Measurements from ENCODE around the gene EIF2D. TPM values are rescaled to one million over a fixed set of nuclear protein-coding genes. Genes with fewer than 3 reads are reported as not detected.

EIF2D gene
- total RNA-seq, 4 donors from 2014 or later: 40.3 to 50.0 (median 47.9) TPM

- Histone ChIP-seq H3K36me3 (peaks cover 0 to 20% (median 9%) of the 10 kb centered on the region in 4 donors), H3K9me3 (no peaks in the 10 kb centered on the region), H3K4me3 (no peak overlapping the region), H3K4me1 (peaks cover 20 to 43% (median 36%) of the 10 kb centered on the region in 4 donors), H3K27ac (replicated peaks in 1 of 4) (peak overlapping the region in 1 of 4 donors; percentile 81), H3K27me3 (no peaks in the 10 kb centered on the region)
- no peak for DNase-seq (ENCODE audit: extremely low spot score)
- no peak for TF ChIP-seq POLR2A (IDR thresholded peaks at IDR 0.05; ENCODE audit: low read depth)
- TF ChIP-seq POLR2AphosphoS5 (IDR thresholded peaks at IDR 0.05): no peak
- no peak for TF ChIP-seq EP300 (IDR thresholded peaks at IDR 0.05)
- TF ChIP-seq CTCF (IDR thresholded peaks at IDR 0.05): no peak
- intact Hi-C loops (cut with DNase I): loop anchor here (10.0 kb wide), 1 partner anchor 167 kb away; no protein-coding TSS in a partner anchor
Measured at GRCh38 chr1:206637605-206638004, 25.3 kb upstream of the EIF2D start.

- H3K4me1 ChIP-seq: peaks cover 20 to 43% (median 36%) of the 10 kb centered on the region in 4 donors
- H3K27me3 ChIP-seq: no peaks in the 10 kb centered on the region
- H3K9me3 ChIP-seq: no peaks in the 10 kb centered on the region
- intact Hi-C loops (cut with DNase I): loop anchor here (10.0 kb wide), 1 partner anchor 168 kb away; no protein-coding TSS in a partner anchor
- peaks cover 0 to 20% (median 8%) of the 10 kb centered on the region in 4 donors for H3K36me3 ChIP-seq
- TF ChIP-seq EP300 (IDR thresholded peaks at IDR 0.05) (no peak), POLR2A (IDR thresholded peaks at IDR 0.05; ENCODE audit: low read depth) (no peak), POLR2AphosphoS5 (IDR thresholded peaks at IDR 0.05) (no peak), CTCF (IDR thresholded peaks at IDR 0.05) (no peak)
- peak overlapping the region in 2 of 4 donors; percentile 92 to 99 for H3K4me3 ChIP-seq
- peak overlapping the region in 3 of 4 donors; percentile 7 to 90 (median 81) for H3K27ac ChIP-seq (replicated peaks in 1 of 4)
- 38% methylated on average over 4 of the region's 4 CpGs for WGBS
- DNase-seq (ENCODE audit: extremely low spot score): no peak
Measured at GRCh38 chr1:206636671-206637070, 24.4 kb upstream of the EIF2D start.

GRCh38 chr1:206635978-206636345, 23.7 kb upstream of the EIF2D start:
- Histone ChIP-seq H3K9me3 (no peaks in the 10 kb centered on the region), H3K27me3 (no peaks in the 10 kb centered on the region), H3K36me3 (peaks cover 0 to 16% (median 8%) of the 10 kb centered on the region in 4 donors), H3K27ac (replicated peaks in 1 of 4) (peak overlapping the region; percentile 76 to 90 (median 86)), H3K4me1 (peaks cover 20 to 48% (median 39%) of the 10 kb centered on the region in 4 donors), H3K4me3 (peak overlapping the region; percentile 66 to 99 (median 86))
- intact Hi-C loops (cut with DNase I): loop anchor here (2.0 to 10.0 kb wide), 2 partner anchors 29 to 169 kb away; no protein-coding TSS in a partner anchor
- no peak for TF ChIP-seq POLR2AphosphoS5 (IDR thresholded peaks at IDR 0.05)
- no peak for DNase-seq (ENCODE audit: extremely low spot score)
- WGBS: 8% methylated on average over 11 of the region's 14 CpGs

- intact Hi-C loops (cut with DNase I): loop anchor here (2.0 to 10.0 kb wide), 2 partner anchors 29 to 169 kb away; no protein-coding TSS in a partner anchor
Measured at GRCh38 chr1:206635080-206635977, 23.1 kb upstream of the EIF2D start, which contains the start of gene DYRK3. TSS of gene DYRK3 (plus strand) at chr1:206635536. CDS start at chr1:206635704, 168 bp downstream.

More at GRCh38 chr1:206635080-206635977, 23.1 kb upstream of the EIF2D start, which contains the start of gene DYRK3:
- H3K27ac ChIP-seq (replicated peaks in 1 of 4): peak within 1 kb of the TSS; percentile 76 to 90 (median 86)
- 1% methylated on average over 28 of the region's 84 CpGs for WGBS
- DNase-seq (ENCODE audit: extremely low spot score): peak; percentile 97
- no peaks in the 10 kb centered on the region for H3K27me3 ChIP-seq
- peaks cover 20 to 50% (median 42%) of the 10 kb centered on the region in 4 donors for H3K4me1 ChIP-seq
- H3K36me3 ChIP-seq: peaks cover 0 to 12% (median 5%) of the 10 kb centered on the region in 4 donors
- peak within 1 kb of the TSS; percentile 66 to 99 (median 86) for H3K4me3 ChIP-seq
- TF ChIP-seq POLR2AphosphoS5 (IDR thresholded peaks at IDR 0.05): peak; percentile 98 to 99
- TF ChIP-seq CTCF (IDR thresholded peaks at IDR 0.05): peak in 2 of 3 experiments; percentile 24 to 25
- TF ChIP-seq POLR2A (IDR thresholded peaks at IDR 0.05; ENCODE audit: low read depth): peak; percentile 79
- TF ChIP-seq EP300 (IDR thresholded peaks at IDR 0.05): no peak
- no peaks in the 10 kb centered on the region for H3K9me3 ChIP-seq
